Duodenal mucosa (tissue), 2 donors: ENCODE results near the gene ITK.

Experiments used
- H3K27ac ChIP-seq: one replicate; pipeline ENCODE4 v1.7.0; 2013; ENCODE audit warnings: low read depth, low read length
- H3K27me3 ChIP-seq, 2 donors: one replicate each; pipeline ENCODE4 v1.7.0; 2013; ENCODE audit warnings: low read length in 2 of 2, control low read depth in 1 of 2; ENCODE audit not compliant: insufficient read depth in 2 of 2, control insufficient read depth in 1 of 2
- H3K36me3 ChIP-seq, 2 donors: one replicate each; pipeline ENCODE4 v1.7.0; 2013; ENCODE audit warnings: low read length in 2 of 2, control low read depth in 1 of 2; ENCODE audit not compliant: insufficient read depth in 2 of 2, control insufficient read depth in 1 of 2
- H3K4me1 ChIP-seq, 2 donors: one replicate each; pipeline ENCODE4 v1.7.0; 2013; ENCODE audit warnings: low read length in 2 of 2, control low read depth in 1 of 2; ENCODE audit not compliant: insufficient read depth in 2 of 2, control insufficient read depth in 1 of 2
- H3K4me3 ChIP-seq, 2 donors: one replicate each; pipeline ENCODE4 v1.7.0; 2013; ENCODE audit warnings: low read length in 2 of 2, low read depth in 1 of 2
- H3K9ac ChIP-seq, 2 donors: one replicate each; pipeline ENCODE4 v1.7.0; 2013; ENCODE audit warnings: low read length in 2 of 2, low read depth in 1 of 2
- H3K9me3 ChIP-seq, 2 donors: one replicate each; pipeline ENCODE4 v1.7.0; 2013; ENCODE audit warnings: low read length in 2 of 2, control low read depth in 1 of 2; ENCODE audit not compliant: control insufficient read depth in 1 of 2

Gene ITK

DNA sequence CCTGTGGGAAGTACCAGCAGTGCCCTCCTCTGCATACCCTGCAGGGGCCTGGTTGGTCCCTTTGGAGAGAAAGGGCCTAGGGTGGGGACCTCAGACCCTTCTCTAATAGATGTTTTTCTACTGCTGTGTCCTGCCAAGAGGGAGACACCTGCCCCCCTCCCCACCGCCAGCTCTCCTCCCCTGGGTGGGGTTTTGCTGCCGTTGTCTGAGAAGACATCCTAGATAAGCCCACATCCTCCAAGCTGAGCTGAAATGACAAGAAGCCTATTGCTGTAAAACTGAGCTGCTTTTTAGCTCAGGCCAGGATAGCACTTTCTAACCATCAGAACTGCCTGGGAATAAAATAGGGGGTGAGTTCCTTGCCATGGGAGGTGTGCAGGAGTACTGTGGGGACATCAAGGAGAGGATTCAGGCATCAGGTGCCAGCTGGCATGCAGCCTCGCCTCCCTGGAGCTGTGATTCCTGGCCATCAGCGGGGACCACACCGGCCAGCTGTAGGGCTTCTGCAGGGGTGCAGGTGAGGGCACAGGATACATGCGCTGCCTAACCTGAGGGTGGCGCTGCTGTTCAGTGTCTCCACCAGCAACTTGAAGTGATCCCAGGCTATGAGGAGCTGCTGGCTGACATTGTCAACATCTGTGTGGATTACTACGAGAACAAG, 123.2 kb downstream of the ITK start:
- Histone ChIP-seq H3K9ac (no peak overlapping the region), H3K27ac (no peak overlapping the region), H3K36me3 (peaks cover 0 to 5% of the 10 kb centered on the region in 2 donors), H3K4me3 (no peak overlapping the region), H3K9me3 (no peaks in the 10 kb centered on the region), H3K27me3 (no peaks in the 10 kb centered on the region), H3K4me1 (no peaks in the 10 kb centered on the region)
